Central memory CD4-positive, alpha-beta T cell (primary cell): Measurements from ENCODE around the gene PARK7.
A peak's percentile ranks its signal among the peaks of the same experiment; 100 is the strongest.
"Not testable (repeated sequence)": the region's sequence is repeated elsewhere in the genome, so short reads cannot be mapped to it uniquely, and the experiment has no call there.

Experiments
- DNase-seq: peaks from one replicate; pipeline ENCODE4 v3.0.0; 2022
- total RNA-seq, 3 experiments: gene quantifications; one replicate each; lab custom pipeline; 2026; lab: John Stamatoyannopoulos, UW

PARK7 gene
- total RNA-seq = 30.5 to 217 (median 69.7) reads per million in 3 experiments

DNA sequence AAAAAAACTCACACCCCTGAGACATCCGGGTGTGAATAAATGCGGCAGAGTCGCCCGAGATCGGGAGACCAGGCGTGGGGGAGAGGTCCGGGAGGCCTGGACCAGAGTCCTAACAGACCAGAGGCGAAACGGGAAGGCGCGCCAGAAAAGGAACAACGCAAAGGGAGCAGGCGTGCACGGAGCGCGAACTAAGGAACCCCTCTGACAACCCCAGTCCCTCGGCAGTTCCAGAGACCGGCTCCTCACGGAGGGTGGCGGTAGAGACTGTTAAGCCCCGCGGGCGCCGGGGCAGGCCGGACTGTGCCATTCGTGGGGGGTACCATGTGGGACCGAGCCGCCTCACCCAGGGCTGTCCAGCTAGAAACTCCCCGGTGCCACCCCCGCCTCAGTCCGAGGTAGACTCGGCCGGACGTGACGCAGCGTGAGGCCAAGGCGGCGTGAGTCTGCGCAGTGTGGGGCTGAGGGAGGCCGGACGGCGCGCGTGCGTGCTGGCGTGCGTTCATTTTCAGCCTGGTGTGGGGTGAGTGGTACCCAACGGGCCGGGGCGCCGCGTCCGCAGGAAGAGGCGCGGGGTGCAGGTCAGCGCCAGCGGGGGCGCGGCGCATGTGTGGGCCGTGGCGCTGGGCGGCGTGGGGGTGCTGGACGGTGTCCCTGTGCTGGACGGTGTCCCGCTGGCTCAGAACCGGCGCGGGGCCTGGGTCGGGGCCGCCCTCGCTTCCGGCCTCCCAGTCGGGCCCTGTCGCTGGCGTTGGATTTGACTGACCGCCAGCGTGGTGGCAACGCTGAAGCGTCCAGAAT is at the start of gene PARK7:
Gene PARK7 (plus strand): TSS at position 496 of the 798 bp plus-strand sequence. CDS start 1,075 bp downstream, outside the sequence.
- DNase-seq = peak; percentile 100

- DNase-seq = no peak
Observed at GRCh38 chr1:7912145-7912544, 49.4 kb upstream of the PARK7 start.

- no peak for DNase-seq
Observed at GRCh38 chr1:7912743-7913557, 48.6 kb upstream of the PARK7 start.

GRCh38 chr1:7915826-7916500 is 45.5 kb upstream of the PARK7 start:
- no peak for DNase-seq

GRCh38 chr1:7916501-7916830 is 45.0 kb upstream of the PARK7 start:
- no peak for DNase-seq

DNA sequence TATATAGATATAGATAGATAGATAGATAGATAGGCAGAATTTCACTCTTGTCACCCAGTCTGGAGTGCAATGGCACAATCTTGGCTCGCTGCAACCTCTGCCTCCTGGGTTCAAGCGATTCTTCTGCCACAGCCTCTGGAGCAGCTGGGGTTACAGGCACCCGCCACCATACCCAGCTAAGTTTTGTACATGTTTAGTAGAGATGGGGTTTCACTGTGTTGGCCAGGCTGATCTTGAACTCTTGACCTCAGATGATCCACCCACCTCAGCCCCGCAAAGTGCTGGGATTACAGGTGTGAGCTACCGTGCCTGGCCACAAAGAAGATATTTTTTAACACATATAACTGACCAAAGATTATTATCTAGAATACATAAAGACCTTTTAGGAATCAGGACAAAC is 43.5 kb upstream of the PARK7 start:
- DNase-seq = not testable (repeated sequence)

DNA sequence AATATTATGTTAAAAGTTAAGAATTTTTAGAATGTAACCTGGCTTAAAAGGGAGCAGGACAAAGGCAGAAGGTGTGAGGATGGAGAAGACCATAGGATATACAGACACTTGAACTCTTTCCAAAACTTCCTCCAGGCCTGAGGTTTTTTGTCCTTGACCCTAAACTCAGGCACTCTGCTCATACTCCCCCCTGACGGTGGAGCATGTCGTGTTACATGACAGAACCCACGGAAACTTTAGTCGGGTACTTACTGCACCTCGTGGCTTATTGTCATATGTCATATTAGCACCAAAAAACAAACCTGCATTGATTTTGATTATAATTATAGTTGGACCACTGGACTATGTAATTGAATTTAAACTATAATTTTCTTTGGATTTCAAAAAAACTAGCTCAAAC is 41.6 kb upstream of the PARK7 start:
- DNase-seq = no peak

GRCh38 chr1:7921796-7922195 is 39.7 kb upstream of the PARK7 start:
- no peak for DNase-seq

GRCh38 chr1:7922301-7922700 is 39.2 kb upstream of the PARK7 start:
- no peak for DNase-seq

- not testable (repeated sequence) for DNase-seq
Observed at GRCh38 chr1:7927061-7927460, 34.5 kb upstream of the PARK7 start.

DNA sequence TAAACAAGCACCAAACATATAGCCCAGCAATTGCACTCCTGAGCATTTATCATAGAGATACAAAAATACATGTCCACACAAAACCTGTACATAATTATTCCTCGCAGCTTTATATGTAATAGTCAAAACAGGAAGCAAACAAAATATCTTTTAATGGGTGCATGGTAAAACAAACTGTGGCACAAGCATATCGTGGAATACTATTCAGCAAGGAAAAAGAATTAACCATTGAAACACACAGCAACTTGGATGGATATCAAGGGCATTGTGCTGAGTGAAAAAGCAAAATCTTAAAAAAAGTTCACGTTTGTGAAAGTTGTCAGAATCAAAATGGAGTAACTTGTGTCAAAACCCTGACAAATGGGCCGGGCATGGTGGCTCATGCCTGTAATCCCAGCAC is 33.3 kb upstream of the PARK7 start:
- no peak for DNase-seq

DNA sequence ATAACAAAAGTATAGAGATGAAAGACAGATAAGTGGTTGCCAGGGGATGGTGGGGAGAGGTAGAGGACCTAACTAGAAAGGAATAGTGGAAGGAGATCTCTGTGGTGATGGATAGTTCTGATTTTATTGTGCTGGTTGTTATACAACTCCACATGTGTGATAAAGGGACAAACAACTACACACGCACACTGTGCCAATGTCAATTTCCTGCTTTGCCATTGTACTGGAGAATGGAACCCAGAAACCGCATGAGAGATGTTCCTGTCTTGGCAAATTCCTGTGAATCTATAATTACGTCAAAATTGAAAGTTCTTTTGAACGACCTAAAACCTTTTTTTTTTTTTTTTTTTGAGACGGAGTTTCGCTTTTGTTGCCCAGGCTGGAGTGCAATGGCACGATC is 31.9 kb upstream of the PARK7 start:
- peak; percentile 26 for DNase-seq

GRCh38 chr1:7930645-7931445 is 30.7 kb upstream of the PARK7 start:
- peak; percentile 44 for DNase-seq

DNA sequence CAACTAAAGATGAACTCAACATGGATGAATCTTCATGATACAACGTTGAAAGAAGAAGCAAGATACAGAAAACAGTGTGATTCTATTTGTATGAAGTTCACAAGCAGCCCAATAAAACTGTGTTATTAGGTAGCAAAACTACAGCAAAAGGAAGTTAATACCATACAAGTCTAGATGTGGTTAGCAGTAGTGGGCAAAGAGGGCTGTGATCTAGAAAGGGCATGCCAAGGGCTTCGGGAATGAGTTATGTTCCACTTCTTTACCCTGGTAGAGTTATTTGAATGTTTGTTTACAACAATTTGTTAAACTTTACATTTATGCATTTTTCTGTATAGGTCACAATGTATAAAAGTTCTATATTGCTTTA is 30.1 kb upstream of the PARK7 start:
- DNase-seq = no peak

DNA sequence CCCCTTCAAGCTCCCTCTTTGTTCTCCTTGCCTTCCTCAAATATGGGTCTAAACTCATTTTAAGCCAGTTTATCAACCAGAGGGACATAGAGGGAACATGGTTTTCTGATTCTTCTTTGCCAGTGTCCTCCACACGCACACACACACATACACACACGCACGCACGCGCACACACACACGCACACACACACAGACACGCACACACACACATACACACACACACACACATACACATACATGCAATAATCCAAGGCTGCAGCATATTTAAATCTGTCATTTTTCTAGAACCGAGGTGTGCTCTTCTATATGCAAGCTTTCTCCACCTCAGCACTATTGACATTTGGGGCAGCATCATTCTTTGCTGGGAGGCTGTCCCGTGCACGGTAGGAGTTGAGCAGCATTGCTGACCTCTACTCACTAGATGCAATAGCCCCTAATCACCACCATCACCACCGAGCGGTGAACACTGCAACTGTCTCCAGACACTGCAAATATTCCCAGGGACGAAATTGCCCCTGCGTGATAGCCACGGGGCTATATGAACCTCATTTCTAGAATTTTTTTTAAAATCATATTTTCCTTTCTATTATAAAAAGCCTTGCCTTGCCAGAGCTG is 28.9 kb upstream of the PARK7 start:
- no peak for DNase-seq

DNA sequence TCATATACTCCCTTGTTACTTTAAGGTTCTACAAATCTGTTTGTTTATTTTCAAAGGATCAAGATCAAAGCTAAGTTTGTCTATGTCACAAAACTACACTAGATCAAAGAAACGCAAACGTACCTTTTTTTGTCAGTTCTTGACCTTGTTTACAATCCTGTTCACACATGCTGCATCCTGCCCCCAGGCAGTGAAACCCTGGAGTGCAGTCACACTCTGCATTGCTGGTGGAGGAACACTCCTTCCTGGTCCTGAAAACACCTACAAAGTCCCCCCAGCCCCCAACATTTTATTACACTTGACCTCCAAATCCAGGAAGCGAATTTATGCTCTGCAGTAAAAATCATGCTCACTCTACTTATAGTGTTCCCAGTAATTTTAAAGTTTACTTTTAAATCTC is 23.4 kb upstream of the PARK7 start:
- no peak for DNase-seq

DNA sequence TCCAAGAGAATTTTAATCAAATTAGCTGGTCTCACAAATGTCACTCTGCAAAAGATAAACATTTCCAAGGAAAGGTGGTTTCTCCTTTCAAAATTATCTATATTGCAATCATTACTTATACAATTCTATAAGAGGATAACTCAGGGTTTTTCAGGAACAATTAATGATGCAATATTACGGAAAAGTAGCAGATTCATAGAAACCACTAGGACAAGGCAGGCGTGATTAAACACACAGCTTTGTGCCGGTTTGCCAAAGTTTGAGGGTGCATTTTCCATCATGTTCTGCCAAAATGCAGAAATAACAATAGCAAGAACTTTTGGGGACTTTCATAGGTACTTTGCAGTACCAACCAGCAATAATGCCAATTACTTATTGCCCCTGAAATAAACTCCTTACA is 21.5 kb upstream of the PARK7 start:
- no peak for DNase-seq

- DNase-seq = peak; percentile 23
Observed at GRCh38 chr1:7940745-7941436, 20.6 kb upstream of the PARK7 start, which contains the start of gene TNFRSF9. Gene TNFRSF9, minus strand, starts transcription at chr1:7940839. Its CDS starts 845 bp downstream, at chr1:7939994.

DNA sequence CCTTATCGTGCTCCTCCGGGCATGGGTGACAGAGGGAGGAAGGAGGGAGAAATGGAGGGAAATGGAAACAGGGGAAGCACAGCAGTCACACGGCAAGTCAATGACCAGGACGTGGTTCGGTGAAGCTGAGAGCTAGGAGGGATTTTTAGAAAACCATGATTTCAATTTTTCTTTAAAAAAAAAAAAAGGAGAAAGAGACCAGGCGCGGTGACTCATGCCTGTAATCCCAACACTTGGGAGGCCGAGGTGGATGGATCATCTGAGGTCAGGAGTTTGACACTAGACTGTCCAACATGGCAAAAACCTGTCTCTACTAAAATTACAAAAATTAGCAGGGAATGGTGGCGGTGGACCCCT is 20.1 kb upstream of the PARK7 start:
- no peak for DNase-seq

GRCh38 chr1:7942214-7942921 is 19.1 kb upstream of the PARK7 start:
- peak; percentile 21 for DNase-seq

GRCh38 chr1:7943251-7943650 is 18.3 kb upstream of the PARK7 start:
- DNase-seq = no peak
